A673 (cell line): ENCODE measurements around the gene TLE4.

Experiments
- EZH2 ChIP-seq: fragments of 200-600 bp; sonication (generic); IDR thresholded peaks from 2 replicates; pipeline ENCODE4 v1.6.1; 2017; ENCODE audit warnings: borderline replicate concordance, low read depth, mild to moderate bottlenecking, mixed read lengths, antibody characterized with exemption, low read length; ENCODE audit not compliant: poor library complexity, severe bottlenecking
- TF ChIP-seq, protein P1 (sequence below): fragments of 300-800, 200-600 bp; sonication (generic); conservative IDR thresholded peaks from 2 replicates; pipeline ENCODE4 v1.5.1; 2017; ENCODE audit warnings: low read depth, mild to moderate bottlenecking, antibody characterized with exemption, low read length, moderate library complexity, mixed read lengths

DNA sequence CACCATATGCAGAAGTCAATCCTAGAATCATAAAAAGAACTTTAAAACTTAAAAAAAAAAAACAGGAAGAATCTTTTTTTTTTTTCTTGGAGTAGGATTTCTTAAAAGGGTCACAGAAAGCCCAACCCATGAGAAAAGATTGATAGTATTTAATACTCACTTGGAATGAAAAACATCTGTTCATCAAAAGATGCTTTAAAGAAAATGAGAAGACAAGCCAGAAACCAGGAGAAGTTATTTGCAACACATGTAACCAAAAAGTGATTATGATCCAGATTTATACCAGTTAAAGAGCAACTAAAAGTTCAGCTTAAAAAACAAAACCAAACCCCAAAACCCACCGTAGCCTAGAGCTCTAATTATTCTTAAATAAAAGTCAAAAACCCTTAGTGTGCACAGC lies 69.3 kb downstream of the TLE4 start:
- TF ChIP-seq, protein P1, sequence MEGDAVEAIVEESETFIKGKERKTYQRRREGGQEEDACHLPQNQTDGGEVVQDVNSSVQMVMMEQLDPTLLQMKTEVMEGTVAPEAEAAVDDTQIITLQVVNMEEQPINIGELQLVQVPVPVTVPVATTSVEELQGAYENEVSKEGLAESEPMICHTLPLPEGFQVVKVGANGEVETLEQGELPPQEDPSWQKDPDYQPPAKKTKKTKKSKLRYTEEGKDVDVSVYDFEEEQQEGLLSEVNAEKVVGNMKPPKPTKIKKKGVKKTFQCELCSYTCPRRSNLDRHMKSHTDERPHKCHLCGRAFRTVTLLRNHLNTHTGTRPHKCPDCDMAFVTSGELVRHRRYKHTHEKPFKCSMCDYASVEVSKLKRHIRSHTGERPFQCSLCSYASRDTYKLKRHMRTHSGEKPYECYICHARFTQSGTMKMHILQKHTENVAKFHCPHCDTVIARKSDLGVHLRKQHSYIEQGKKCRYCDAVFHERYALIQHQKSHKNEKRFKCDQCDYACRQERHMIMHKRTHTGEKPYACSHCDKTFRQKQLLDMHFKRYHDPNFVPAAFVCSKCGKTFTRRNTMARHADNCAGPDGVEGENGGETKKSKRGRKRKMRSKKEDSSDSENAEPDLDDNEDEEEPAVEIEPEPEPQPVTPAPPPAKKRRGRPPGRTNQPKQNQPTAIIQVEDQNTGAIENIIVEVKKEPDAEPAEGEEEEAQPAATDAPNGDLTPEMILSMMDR = no peak
- TF ChIP-seq EZH2 = no peak
